Psoas muscle (tissue), 8 donors: ENCODE measurements around the gene MIEF1. TPM values are rescaled to one million over a fixed set of nuclear protein-coding genes. Genes with fewer than 3 reads are reported as not detected.
A peak's percentile ranks its signal among the peaks of the same experiment; 100 is the strongest.
"Not testable (repeated sequence)": the region's sequence is repeated elsewhere in the genome, so short reads cannot be mapped to it uniquely, and the experiment has no call there.

Experiments used
- ATAC-seq, 4 donors: fragments of 200-7000 bp; cut with Tn5 transposase; one replicate each; pipeline ENCODE4 v1.9.1; 2020; ENCODE audit warnings: moderate library complexity in 3 of 4, mild to moderate bottlenecking in 2 of 4
- DNase-seq, 2 donors: peaks; one replicate each; pipeline ENCODE4 v3.0.0-alpha.2; 2020
- H3K27ac ChIP-seq: fragments of 200-600 bp; one replicate; pipeline ENCODE4 v1.8.0; 2022
- H3K27me3 ChIP-seq, 3 donors: fragments of 200-600 bp in 1 of 3; one replicate each; pipeline versions ENCODE4 v1.6.1 to v1.8.0; 2013 to 2022; ENCODE audit warnings: low read length in 2 of 3, mild to moderate bottlenecking in 2 of 3, moderate library complexity in 1 of 3; ENCODE audit not compliant: insufficient read depth in 3 of 3
- H3K36me3 ChIP-seq, 2 donors: fragments of 200-600 bp in 1 of 2; one replicate each; pipeline versions ENCODE4 v1.6.1 to v1.8.0; 2013 to 2022; ENCODE audit warnings: low read depth in 1 of 2, mild to moderate bottlenecking in 1 of 2, moderate library complexity in 1 of 2; ENCODE audit not compliant: insufficient read depth in 1 of 2
- H3K4me1 ChIP-seq: fragments of 200-600 bp; one replicate; pipeline ENCODE4 v1.8.0; 2022
- H3K4me3 ChIP-seq: fragments of 200-600 bp; one replicate; pipeline ENCODE4 v1.8.0; 2022; ENCODE audit warnings: mild to moderate bottlenecking
- H3K9me3 ChIP-seq: fragments of 200-600 bp; one replicate; pipeline ENCODE4 v1.8.0; 2022
- WGBS, 3 donors: extraction: QIAGEN DNeasy Blood & Tissue Kit; methylation state at CpG; one replicate each; pipeline versions ENCODE4 v1.1.6 to v1.1.7; 2013; 5-methylcytosine and 5-hydroxymethylcytosine counted together
- intact Hi-C, 2 donors: fragments of 100-400 bp; cut with DNase I; formaldehyde crosslinking; loops; one replicate each; pipeline versions ENCODE4 v1.11.0 to v1.14.2; 2022
- polyA plus RNA-seq, 3 donors: library from polyadenylated mRNA; stranded (reverse); fragments of 200-250 nt; gene quantifications; one replicate each; pipeline ENCODE4 v1.2.3, GENCODE V29; 2013
- total RNA-seq, 4 donors: library from RNA; stranded (reverse); fragmentation: NEBNext Ultra II Directional in 2 of 4; extraction: Animal tissue kit (Norgen Biotek cat#: 25700) in 2 of 4; gene quantifications; one replicate each; pipeline versions ENCODE4 v1.2.1 to v1.2.4, GENCODE V29; 2021 to 2023
- TF ChIP-seq, protein P1 (sequence below): fragments of 200-600 bp; IDR thresholded peaks from one replicate; pipeline ENCODE4 v1.8.0; 2022; ENCODE audit warnings: antibody characterized with exemption
- donor health status: healthy with polysubstance abuse.
- donor health status: DM: no; HTN: no; CAD: no; lungs with moderate emphysema.
- donor health status: Bipolar disorder and iron deficiency.
- donor health status: healthy.
- donor health status: DM: yes; HTN: yes; CAD: no.
- donor health status: DM: no; HTN: no; CAD: no.
- donor health status: DM: no; HTN: no; CAD: no.
- donor health status: DM: yes; HTN: yes; CAD: no.

MIEF1 gene
- total and polyA plus RNA-seq, 7 donors: 7.4 to 20.9 (median 14.0) TPM

GRCh38 chr22:39502789-39503409 is 809 bp downstream of the MIEF1 start:
- H3K4me3 ChIP-seq: peak overlapping the region; percentile 87
- H3K9me3 ChIP-seq: no peaks in the 10 kb centered on the region
- 5 to 8% (median 6%) methylated on average over 18 of the region's 18 CpGs for WGBS, 3 donors
- no peaks in the 10 kb centered on the region for H3K27me3 ChIP-seq
- ATAC-seq: peak in 1 of 4 donors; percentile 7
- H3K4me1 ChIP-seq: peaks cover 19% of the 10 kb centered on the region
- peak overlapping the region; percentile 91 for H3K27ac ChIP-seq
- TF ChIP-seq, protein P1, sequence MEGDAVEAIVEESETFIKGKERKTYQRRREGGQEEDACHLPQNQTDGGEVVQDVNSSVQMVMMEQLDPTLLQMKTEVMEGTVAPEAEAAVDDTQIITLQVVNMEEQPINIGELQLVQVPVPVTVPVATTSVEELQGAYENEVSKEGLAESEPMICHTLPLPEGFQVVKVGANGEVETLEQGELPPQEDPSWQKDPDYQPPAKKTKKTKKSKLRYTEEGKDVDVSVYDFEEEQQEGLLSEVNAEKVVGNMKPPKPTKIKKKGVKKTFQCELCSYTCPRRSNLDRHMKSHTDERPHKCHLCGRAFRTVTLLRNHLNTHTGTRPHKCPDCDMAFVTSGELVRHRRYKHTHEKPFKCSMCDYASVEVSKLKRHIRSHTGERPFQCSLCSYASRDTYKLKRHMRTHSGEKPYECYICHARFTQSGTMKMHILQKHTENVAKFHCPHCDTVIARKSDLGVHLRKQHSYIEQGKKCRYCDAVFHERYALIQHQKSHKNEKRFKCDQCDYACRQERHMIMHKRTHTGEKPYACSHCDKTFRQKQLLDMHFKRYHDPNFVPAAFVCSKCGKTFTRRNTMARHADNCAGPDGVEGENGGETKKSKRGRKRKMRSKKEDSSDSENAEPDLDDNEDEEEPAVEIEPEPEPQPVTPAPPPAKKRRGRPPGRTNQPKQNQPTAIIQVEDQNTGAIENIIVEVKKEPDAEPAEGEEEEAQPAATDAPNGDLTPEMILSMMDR: no peak
- H3K36me3 ChIP-seq: peaks cover 9 to 44% of the 10 kb centered on the region in 2 donors
- intact Hi-C loops: loop anchor here in 1 of 2 donors (2.0 kb wide), 2 partner anchors 16 to 26 kb away; no protein-coding TSS in a partner anchor
- DNase-seq: peak in 1 of 2 donors; percentile 37

- intact Hi-C loops: loop anchor here in 1 of 2 donors (2.0 kb wide), 2 partner anchors 15 to 25 kb away; no protein-coding TSS in a partner anchor
- H3K27me3 ChIP-seq: no peaks in the 10 kb centered on the region
- DNase-seq: peak in 1 of 2 donors; percentile 15
- H3K4me1 ChIP-seq: peaks cover 19% of the 10 kb centered on the region
- TF ChIP-seq, protein P1: no peak
- H3K36me3 ChIP-seq: peaks cover 9 to 51% of the 10 kb centered on the region in 2 donors
- ATAC-seq: no peak
- H3K9me3 ChIP-seq: no peaks in the 10 kb centered on the region
- H3K27ac ChIP-seq: no peak overlapping the region
- H3K4me3 ChIP-seq: peak overlapping the region; percentile 87
- 51 to 67% (median 52%) methylated on average over 6 of the region's 6 CpGs for WGBS, 3 donors
Observed at GRCh38 chr22:39503630-39504029, 1.5 kb downstream of the MIEF1 start.

DNA sequence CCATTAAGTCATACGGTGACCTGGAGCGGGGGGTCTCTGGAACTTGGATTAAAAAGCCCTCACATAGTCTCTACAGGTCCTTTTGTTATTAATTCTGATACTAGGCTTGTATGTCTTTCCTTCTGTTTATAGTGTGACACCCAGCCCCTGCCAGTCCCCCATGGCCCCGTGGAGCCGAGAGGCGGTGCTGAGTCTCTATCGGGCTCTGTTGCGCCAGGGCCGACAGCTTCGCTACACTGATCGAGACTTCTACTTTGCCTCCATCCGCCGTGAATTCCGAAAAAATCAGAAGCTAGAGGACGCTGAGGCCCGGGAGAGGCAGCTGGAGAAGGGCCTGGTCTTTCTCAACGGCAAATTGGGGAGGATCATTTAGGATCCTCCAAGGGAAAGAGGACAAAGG is 2.0 kb downstream of the MIEF1 start:
- intact Hi-C loops: no loop called here
- DNase-seq (peak in 1 of 2 donors; percentile 24), ATAC-seq (no peak)
- TF ChIP-seq, protein P1: no peak
- Histone ChIP-seq H3K4me1 (peaks cover 19% of the 10 kb centered on the region), H3K27me3 (no peaks in the 10 kb centered on the region), H3K27ac (no peak overlapping the region), H3K36me3 (peaks cover 9 to 54% of the 10 kb centered on the region in 2 donors), H3K4me3 (peak overlapping the region; percentile 87), H3K9me3 (no peaks in the 10 kb centered on the region)
- 90 to 94% (median 94%) methylated on average over 16 of the region's 16 CpGs for WGBS, 3 donors

DNA sequence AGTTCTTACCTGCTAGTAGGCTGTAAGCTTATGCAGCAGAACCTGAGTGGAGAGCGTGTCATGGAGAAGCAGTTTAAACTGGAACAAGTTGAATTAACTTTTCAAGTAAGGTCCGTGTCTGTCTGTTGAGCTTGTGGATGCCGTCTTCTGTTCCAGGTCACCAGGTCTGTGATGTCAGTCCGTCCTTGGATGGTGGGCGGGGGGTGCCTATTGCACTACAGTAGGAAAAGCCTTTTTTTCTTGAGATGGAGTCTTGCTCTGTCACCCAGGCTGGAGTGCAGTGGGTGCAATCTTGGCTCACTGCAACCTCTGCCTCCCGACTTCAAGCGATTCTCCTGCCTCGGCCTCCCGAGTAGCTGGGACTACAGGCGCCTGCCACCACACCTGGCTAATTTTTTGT is 4.9 kb downstream of the MIEF1 start:
- H3K27me3 ChIP-seq, H3K27ac ChIP-seq, intact Hi-C loops, H3K9me3 ChIP-seq, H3K4me3 ChIP-seq, ATAC-seq: not testable (repeated sequence)
- WGBS, 3 donors: 70 to 80% (median 80%) methylated on average over 10 of the region's 10 CpGs
- H3K36me3 ChIP-seq: peaks cover 9 to 84% of the 10 kb centered on the region in 2 donors
- DNase-seq: peak in 1 of 2 donors; percentile 36
- H3K4me1 ChIP-seq: peaks cover 13% of the 10 kb centered on the region

GRCh38 chr22:39508393-39508792 is 6.3 kb downstream of the MIEF1 start:
- DNase-seq: no peak
- 66 to 73% (median 72%) methylated on average over 4 of the region's 4 CpGs for WGBS, 3 donors
- Histone ChIP-seq H3K9me3 (no peaks in the 10 kb centered on the region), H3K27ac (no peak overlapping the region), H3K27me3 (no peaks in the 10 kb centered on the region), H3K4me1 (peaks cover 7% of the 10 kb centered on the region), H3K36me3 (peaks cover 13 to 98% of the 10 kb centered on the region in 2 donors), H3K4me3 (no peak overlapping the region)
- no peak for ATAC-seq
- TF ChIP-seq, protein P1: no peak
- intact Hi-C loops: no loop called here
